ENCODE measurements around the gene RAB1B.

GRCh38 chr11:66289548-66290329 lies 21.3 kb downstream of the RAB1B start:
- TF ChIP-seq CTCF (IDR thresholded peaks at IDR 0.05; ENCODE audit: low read depth, low read length, poor library complexity, severe bottlenecking), result no peak
- no peak for TF ChIP-seq EZH2phosphoT487 (IDR thresholded peaks at IDR 0.05; ENCODE audit: borderline replicate concordance, low read length)

All from DOHH2 (cell line).